ENCODE data around the gene LOXL3.
A peak's percentile ranks its signal among the peaks of the same experiment; 100 is the strongest.

Gene LOXL3

DNA sequence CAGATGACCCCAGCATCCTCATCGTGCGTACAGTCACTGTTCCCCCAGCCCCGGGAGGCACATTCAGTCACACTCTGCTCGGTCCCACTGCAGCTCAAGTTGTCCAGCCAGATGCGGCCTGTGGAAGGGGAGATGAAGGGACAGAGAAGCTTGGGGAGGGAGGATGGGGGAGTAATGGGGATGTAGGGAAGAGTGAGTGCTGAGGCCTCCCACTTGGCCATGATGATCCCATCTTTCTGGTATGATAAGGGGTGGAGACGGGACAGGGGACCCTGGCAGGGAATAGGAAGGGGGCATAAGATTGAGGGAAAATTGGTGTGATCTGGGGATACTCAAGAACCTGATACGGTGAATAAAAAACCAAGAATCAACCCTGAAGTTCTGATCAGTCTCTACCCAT is 3.5 kb downstream of the LOXL3 start:
- Histone ChIP-seq H3K9ac (ENCODE audit: low read length) (no peak overlapping the region), H3K27me3 (replicated peaks; ENCODE audit: insufficient read depth, low read length) (peaks cover 48% of the 10 kb centered on the region), H3K4me3 (ENCODE audit: low read length) (no peak overlapping the region), H3K79me2 (ENCODE audit: low read length) (0 out of 2 replicates have a peak, but pooled peaks cover 6% of the 10 kb centered on the region), H3K9me2 (replicated peaks; ENCODE audit: insufficient read depth, low read length) (no peaks in the 10 kb centered on the region), H3K9me3 (replicated peaks; ENCODE audit: insufficient read depth, low read length) (no peaks in the 10 kb centered on the region), H4K20me1 (ENCODE audit: insufficient read depth, low read length) (no peaks in the 10 kb centered on the region), H3K4me2 (ENCODE audit: low read depth, low read length) (no peak overlapping the region), H3K36me3 (replicated peaks; ENCODE audit: insufficient read depth, low read length) (no peaks in the 10 kb centered on the region), H3K4me1 (ENCODE audit: low read length) (peaks cover 3% of the 10 kb centered on the region; the same call in 1 of the 2 replicates), H3F3A (ENCODE audit: insufficient read depth, low read length) (no peaks in the 10 kb centered on the region), H3K27ac (ENCODE audit: low read length) (no peak overlapping the region), H2AFZ (ENCODE audit: low read length) (no peak overlapping the region)
- no peak for DNase-seq
- TF ChIP-seq EZH2phosphoT487 (IDR thresholded peaks at IDR 0.05; ENCODE audit: low read length) (no peak), EZH2 (optimal IDR thresholded peaks at IDR 0.05; ENCODE audit: low read depth, low read length) (no peak)
- TF ChIP-seq, protein P1, sequence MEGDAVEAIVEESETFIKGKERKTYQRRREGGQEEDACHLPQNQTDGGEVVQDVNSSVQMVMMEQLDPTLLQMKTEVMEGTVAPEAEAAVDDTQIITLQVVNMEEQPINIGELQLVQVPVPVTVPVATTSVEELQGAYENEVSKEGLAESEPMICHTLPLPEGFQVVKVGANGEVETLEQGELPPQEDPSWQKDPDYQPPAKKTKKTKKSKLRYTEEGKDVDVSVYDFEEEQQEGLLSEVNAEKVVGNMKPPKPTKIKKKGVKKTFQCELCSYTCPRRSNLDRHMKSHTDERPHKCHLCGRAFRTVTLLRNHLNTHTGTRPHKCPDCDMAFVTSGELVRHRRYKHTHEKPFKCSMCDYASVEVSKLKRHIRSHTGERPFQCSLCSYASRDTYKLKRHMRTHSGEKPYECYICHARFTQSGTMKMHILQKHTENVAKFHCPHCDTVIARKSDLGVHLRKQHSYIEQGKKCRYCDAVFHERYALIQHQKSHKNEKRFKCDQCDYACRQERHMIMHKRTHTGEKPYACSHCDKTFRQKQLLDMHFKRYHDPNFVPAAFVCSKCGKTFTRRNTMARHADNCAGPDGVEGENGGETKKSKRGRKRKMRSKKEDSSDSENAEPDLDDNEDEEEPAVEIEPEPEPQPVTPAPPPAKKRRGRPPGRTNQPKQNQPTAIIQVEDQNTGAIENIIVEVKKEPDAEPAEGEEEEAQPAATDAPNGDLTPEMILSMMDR (IDR thresholded peaks at IDR 0.05; ENCODE audit: low read length), result no peak

DNA sequence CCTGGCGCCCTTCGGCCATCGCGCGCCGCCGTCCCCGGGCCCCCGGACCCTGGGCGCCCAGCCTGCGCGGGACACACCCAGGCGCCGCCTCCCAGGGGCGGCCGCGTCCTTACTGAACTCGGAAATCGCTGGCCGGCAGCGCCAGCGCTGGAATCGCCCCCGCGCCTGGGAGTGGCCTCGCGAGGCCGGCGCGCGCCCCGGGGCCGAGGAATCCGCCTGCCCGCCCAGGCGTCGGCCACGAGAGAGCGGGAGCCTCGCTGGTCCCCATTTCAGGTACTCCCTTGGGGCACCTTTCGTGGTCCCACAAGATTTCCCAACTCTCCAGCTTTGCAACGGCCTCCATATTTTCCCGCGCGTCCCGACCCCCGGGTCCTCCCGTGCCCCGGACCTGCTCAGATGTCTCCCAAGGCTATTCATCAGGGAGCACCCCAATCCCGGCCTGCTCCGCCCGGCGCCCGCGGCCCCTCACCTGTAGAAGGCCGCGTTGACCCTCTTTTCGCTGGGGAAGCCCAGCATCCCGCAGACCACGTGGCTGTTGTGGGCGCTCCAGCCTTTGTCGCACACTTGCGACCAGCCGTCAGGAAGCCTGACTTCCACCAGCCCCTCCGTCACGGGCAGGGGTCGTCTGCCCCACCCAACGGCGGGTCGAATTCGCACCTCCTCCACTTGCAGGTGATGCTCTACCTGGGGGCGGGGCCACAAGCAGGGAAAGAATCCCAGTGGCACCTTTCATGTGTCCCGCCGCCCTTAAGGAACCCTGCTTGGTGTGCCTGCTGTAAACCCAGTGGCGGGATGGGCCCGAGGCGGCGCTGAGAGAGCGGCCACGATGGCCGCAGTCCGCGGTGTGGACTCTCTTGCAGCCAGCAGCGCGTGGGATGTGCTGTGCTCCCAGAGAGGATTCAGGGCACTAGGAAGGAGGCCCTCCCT is 4.6 kb downstream of the LOXL3 start:
- H3K4me3 ChIP-seq (ENCODE audit: low read length), result peak overlapping the region; percentile 51
- no peaks in the 10 kb centered on the region for H3F3A ChIP-seq (ENCODE audit: insufficient read depth, low read length)
- H3K9ac ChIP-seq (ENCODE audit: low read length), result no peak overlapping the region
- H3K36me3 ChIP-seq (replicated peaks; ENCODE audit: insufficient read depth, low read length), result no peaks in the 10 kb centered on the region
- DNase-seq, result no peak
- no peak overlapping the region for H3K27ac ChIP-seq (ENCODE audit: low read length)
- TF ChIP-seq, protein P1 (IDR thresholded peaks at IDR 0.05; ENCODE audit: low read length), result no peak
- TF ChIP-seq EZH2 (optimal IDR thresholded peaks at IDR 0.05; ENCODE audit: low read depth, low read length) (peak; percentile 26), EZH2phosphoT487 (IDR thresholded peaks at IDR 0.05; ENCODE audit: low read length) (no peak)
- H3K79me2 ChIP-seq (ENCODE audit: low read length), result no peaks in the 10 kb centered on the region
- no peaks in the 10 kb centered on the region for H3K9me3 ChIP-seq (replicated peaks; ENCODE audit: insufficient read depth, low read length)
- H3K27me3 ChIP-seq (replicated peaks; ENCODE audit: insufficient read depth, low read length), result peaks cover 52% of the 10 kb centered on the region
- no peaks in the 10 kb centered on the region for H3K9me2 ChIP-seq (replicated peaks; ENCODE audit: insufficient read depth, low read length)
- H3K4me2 ChIP-seq (ENCODE audit: low read depth, low read length), result peak overlapping the region; percentile 71
- H4K20me1 ChIP-seq (ENCODE audit: insufficient read depth, low read length), result no peaks in the 10 kb centered on the region
- H3K4me1 ChIP-seq (ENCODE audit: low read length), result peaks cover 3% of the 10 kb centered on the region; the same call in 1 of the 2 replicates
- peak overlapping the region; percentile 54; the same call in 1 of the 2 replicates for H2AFZ ChIP-seq (ENCODE audit: low read length)

DNA sequence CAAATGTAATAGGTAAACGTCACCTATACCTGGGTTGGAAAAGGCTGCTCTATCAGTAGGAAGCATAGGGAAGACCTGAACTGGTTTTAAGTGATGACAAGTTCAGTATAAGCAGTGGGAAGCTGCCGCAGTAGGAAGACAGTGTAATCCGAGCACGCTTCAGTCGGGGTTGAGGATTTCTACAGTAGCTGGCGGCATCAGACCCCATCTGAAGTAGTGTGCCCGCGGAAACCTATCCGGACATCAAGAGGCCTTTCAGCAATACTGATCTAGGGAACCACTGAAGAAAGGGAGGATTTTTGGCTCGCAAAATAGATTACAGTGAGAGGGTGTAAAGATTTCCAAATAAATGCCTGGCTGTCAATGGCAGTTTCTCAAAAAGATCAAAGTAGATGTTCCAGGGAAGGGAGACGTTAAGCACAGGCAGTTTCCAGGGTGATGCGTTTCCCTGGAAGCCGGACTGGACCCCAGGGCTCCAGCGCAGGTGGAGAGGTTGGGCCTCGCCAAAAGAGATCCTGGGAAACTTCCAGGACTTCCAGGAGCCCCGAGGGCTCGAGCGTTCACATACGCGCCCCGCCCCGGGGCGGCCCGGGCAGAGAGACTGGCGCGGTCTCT is 5.3 kb downstream of the LOXL3 start:
- H2AFZ ChIP-seq (ENCODE audit: low read length), result no peak overlapping the region
- H3K27ac ChIP-seq (ENCODE audit: low read length), result no peak overlapping the region
- no peaks in the 10 kb centered on the region for H3K36me3 ChIP-seq (replicated peaks; ENCODE audit: insufficient read depth, low read length)
- no peak for DNase-seq
- no peak overlapping the region for H3K9ac ChIP-seq (ENCODE audit: low read length)
- no peaks in the 10 kb centered on the region for H3K9me3 ChIP-seq (replicated peaks; ENCODE audit: insufficient read depth, low read length)
- no peaks in the 10 kb centered on the region for H3F3A ChIP-seq (ENCODE audit: insufficient read depth, low read length)
- no peaks in the 10 kb centered on the region for H3K9me2 ChIP-seq (replicated peaks; ENCODE audit: insufficient read depth, low read length)
- peak overlapping the region; percentile 23; the same call in 1 of the 2 replicates for H3K4me3 ChIP-seq (ENCODE audit: low read length)
- H3K4me1 ChIP-seq (ENCODE audit: low read length), result no peaks in the 10 kb centered on the region
- TF ChIP-seq EZH2 (optimal IDR thresholded peaks at IDR 0.05; ENCODE audit: low read depth, low read length), result no peak
- TF ChIP-seq, protein P1 (IDR thresholded peaks at IDR 0.05; ENCODE audit: low read length), result no peak
- TF ChIP-seq EZH2phosphoT487 (IDR thresholded peaks at IDR 0.05; ENCODE audit: low read length), result no peak
- no peaks in the 10 kb centered on the region for H4K20me1 ChIP-seq (ENCODE audit: insufficient read depth, low read length)
- no peaks in the 10 kb centered on the region for H3K79me2 ChIP-seq (ENCODE audit: low read length)
- peak overlapping the region; percentile 71 for H3K4me2 ChIP-seq (ENCODE audit: low read depth, low read length)
- peaks cover 52% of the 10 kb centered on the region for H3K27me3 ChIP-seq (replicated peaks; ENCODE audit: insufficient read depth, low read length)
